ENCODE results near the gene SPRR2G.
"Not testable (repeated sequence)": the region's sequence is repeated elsewhere in the genome, so short reads cannot be mapped to it uniquely, and the experiment has no call there.

The SPRR2G gene

DNA sequence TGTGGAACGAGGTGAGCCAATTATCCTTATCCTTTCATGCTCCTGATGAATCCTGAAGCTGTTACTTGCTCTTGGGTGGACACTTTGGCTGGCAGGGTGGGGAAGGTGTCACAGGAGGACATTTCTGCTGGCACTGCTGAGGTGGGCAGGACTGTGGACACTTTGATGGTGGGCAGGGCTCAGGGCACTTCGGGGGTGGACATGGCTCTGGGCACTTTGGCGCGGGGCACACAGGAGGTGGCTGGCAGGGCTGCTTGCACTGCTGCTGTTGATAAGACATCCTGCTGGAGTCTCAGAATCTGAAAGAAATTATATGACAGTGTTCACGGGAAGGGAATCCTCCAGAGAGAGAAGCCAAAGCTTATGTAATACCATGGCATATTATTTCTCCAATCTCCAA lies 38.2 kb downstream of the SPRR2G start:
- not testable (repeated sequence) for DNase-seq

DNA sequence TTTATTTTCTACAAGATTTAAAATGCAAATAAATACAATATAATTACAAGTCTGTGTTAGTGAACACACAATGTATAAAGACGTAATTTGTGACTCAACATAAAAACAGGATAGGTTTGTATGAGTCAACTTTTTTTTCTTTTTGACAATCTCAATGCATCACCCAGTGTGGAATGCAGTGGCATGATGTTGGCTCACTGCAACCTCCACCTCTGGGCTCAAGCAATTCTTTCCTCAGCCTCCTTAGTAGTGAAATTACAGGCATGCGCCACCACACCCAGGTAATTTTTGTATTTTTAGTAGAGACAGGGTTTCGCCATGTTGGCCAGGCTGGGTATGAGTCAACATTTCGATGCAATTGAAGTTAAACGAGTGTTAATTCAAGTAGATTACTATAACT lies 50.4 kb downstream of the SPRR2G start:
- no peak for DNase-seq

All from activated T-cell treated with anti-CD3 and anti-CD28 coated beads for 4 hours (primary cell).